Keratinocyte (primary cell): ENCODE results near the gene OR2V2. TPM values are rescaled to one million over a fixed set of nuclear protein-coding genes. Genes with fewer than 3 reads are reported as not detected.

ENCODE experiments used
- DNase-seq: peaks from one replicate; pipeline ENCODE4 v3.0.0-alpha.2; 2011; ENCODE audit warnings: low read depth, missing footprints, low spot score
- FAIRE-seq: peaks from 2 replicates; lab custom pipeline; 2011; peaks lifted over from hg19 to GRCh38; lab: Jason Lieb, UNC
- H2AFZ ChIP-seq: 2 replicates; pipeline ENCODE4 v1.6.0; 2012; ENCODE audit warnings: low read length, control low read depth, inconsistent platforms; ENCODE audit not compliant: control insufficient read depth
- H3K27ac ChIP-seq: 2 replicates; pipeline ENCODE4 v1.5.1; 2011; ENCODE audit warnings: low read length; ENCODE audit not compliant: control insufficient read depth, insufficient read depth
- H3K27me3 ChIP-seq: 3 replicates; pipeline ENCODE4 v1.6.0; 2011; ENCODE audit warnings: low read length; ENCODE audit not compliant: control insufficient read depth, insufficient read depth; ENCODE audit errors: extremely low read depth
- H3K36me3 ChIP-seq, 2 experiments: 2 replicates in 1 of 2; 3 replicates in 1 of 2; pipeline ENCODE4 v1.5.1; 2011; ENCODE audit warnings: low read length in 2 of 2, mild to moderate bottlenecking in 1 of 2; ENCODE audit not compliant: control insufficient read depth in 2 of 2, insufficient read depth in 2 of 2; ENCODE audit errors: extremely low read depth in 1 of 2
- H3K4me1 ChIP-seq: 3 replicates; pipeline ENCODE4 v1.5.1; 2011; ENCODE audit warnings: low read length; ENCODE audit not compliant: control insufficient read depth, insufficient read depth; ENCODE audit errors: extremely low read depth
- H3K4me2 ChIP-seq: 3 replicates; pipeline ENCODE4 v1.6.0; 2011; ENCODE audit warnings: low read depth, low read length; ENCODE audit not compliant: control insufficient read depth, insufficient read depth; ENCODE audit errors: extremely low read depth
- H3K4me3 ChIP-seq, 3 experiments: fragments of 200-600 bp in 1 of 3; sonication (generic) in 1 of 3; 2 replicates in 2 of 3; 3 replicates in 1 of 3; pipeline ENCODE4 v1.5.1; 2011 to 2016; ENCODE audit warnings: low read length in 3 of 3, mild to moderate bottlenecking in 3 of 3, control low read depth in 2 of 3, inconsistent platforms in 1 of 3, low read depth in 1 of 3, mixed read lengths in 1 of 3, mixed run types in 1 of 3, moderate library complexity in 1 of 3; ENCODE audit not compliant: control insufficient read depth in 2 of 3, insufficient read depth in 2 of 3; ENCODE audit errors: extremely low read depth in 1 of 3
- H3K79me2 ChIP-seq: 2 replicates; pipeline ENCODE4 v1.6.0; 2012; ENCODE audit warnings: low read length; ENCODE audit not compliant: control insufficient read depth, insufficient read depth
- H3K9ac ChIP-seq: 3 replicates; pipeline ENCODE4 v1.6.0; 2011; ENCODE audit warnings: low read length; ENCODE audit not compliant: control insufficient read depth, insufficient read depth; ENCODE audit errors: extremely low read depth
- H3K9me1 ChIP-seq: 3 replicates; pipeline ENCODE4 v1.6.0; 2011; ENCODE audit warnings: low read length; ENCODE audit not compliant: control insufficient read depth, insufficient read depth; ENCODE audit errors: extremely low read depth
- H3K9me3 ChIP-seq: 2 replicates; pipeline ENCODE4 v1.5.1; 2012; ENCODE audit warnings: low read depth, low read length; ENCODE audit not compliant: control insufficient read depth
- H4K20me1 ChIP-seq: 3 replicates; pipeline ENCODE4 v1.6.0; 2011; ENCODE audit warnings: low read length; ENCODE audit not compliant: control insufficient read depth, insufficient read depth; ENCODE audit errors: extremely low read depth
- CTCF ChIP-seq, 3 experiments: IDR thresholded peaks in 1 of 3; conservative IDR thresholded peaks in 1 of 3; optimal IDR thresholded peaks in 1 of 3; 2 replicates in 2 of 3; 3 replicates in 1 of 3; pipeline versions ENCODE3 to v1.5.1; 2011; ENCODE audit warnings: low read length in 3 of 3, mild to moderate bottlenecking in 3 of 3, moderate library complexity in 2 of 3, control low read depth in 1 of 3, inconsistent platforms in 1 of 3; ENCODE audit not compliant: insufficient read depth in 2 of 3; ENCODE audit errors: extremely low read depth in 1 of 3
- EZH2 ChIP-seq: IDR thresholded peaks from one replicate; pipeline ENCODE4 v1.6.1; 2012; ENCODE audit warnings: inconsistent platforms, mild to moderate bottlenecking, low read length, moderate library complexity
- dilution Hi-C: fragments of 300-500 bp; cut with MboI; formaldehyde crosslinking; loops from one replicate; pipeline ENCODE4 v1.7.0; 2020; ENCODE audit warnings: low sequenced_read_pairs; ENCODE audit not compliant: extremely low pct_ligation_motif_present
- polyA plus RNA-seq, 5 experiments: library from polyadenylated mRNA; depleted of rRNA in 3 of 5; stranded (reverse) in 3 of 5; stranded (forward) in 1 of 5; unstranded in 1 of 5; fragments of >200 nt; gene quantifications; 1 replicate in 1 of 5; 2 replicates in 3 of 5; 3 replicates in 1 of 5; pipeline versions ENCODE4 v1.2.1 to v1.2.3, GENCODE V29; 2011 to 2012; ENCODE audit warnings: missing spikeins in 2 of 5, low read depth in 1 of 5, low replicate concordance in 1 of 5

Gene OR2V2
- polyA plus RNA-seq, 1 donor (not counting 4 experiments of a cell fraction or from before 2014, with no cell fraction given), result not detected

GRCh38 chr5:181156758-181157157 lies 9.4 kb downstream of the OR2V2 start:
- no peaks in the 10 kb centered on the region for H3K9me3 ChIP-seq
- FAIRE-seq, result no peak
- H4K20me1 ChIP-seq, result no peaks in the 10 kb centered on the region

GRCh38 chr5:181158869-181159268 lies 11.5 kb downstream of the OR2V2 start:
- FAIRE-seq, result no peak
- no peaks in the 10 kb centered on the region for H4K20me1 ChIP-seq

More at GRCh38 chr5:181156758-181157157, 9.4 kb downstream of the OR2V2 start:
- Histone ChIP-seq H3K79me2 (no peaks in the 10 kb centered on the region), H3K27me3 (no peaks in the 10 kb centered on the region), H3K4me2 (no peak overlapping the region), H3K9ac (no peak overlapping the region), H2AFZ (no peak overlapping the region), H3K9me1 (no peaks in the 10 kb centered on the region), H3K4me1 (peaks cover 12% of the 10 kb centered on the region), H3K4me3 (no peak overlapping the region), H3K36me3 (no peaks in the 10 kb centered on the region), H3K27ac (no peak overlapping the region)
- dilution Hi-C loops, result no loop called here
- DNase-seq, result no peak
- TF ChIP-seq EZH2, result no peak
- no peak for TF ChIP-seq CTCF (optimal IDR thresholded peaks at IDR 0.05 in 1 of 3, IDR thresholded peaks at IDR 0.05 in 1 of 3, conservative IDR thresholded peaks at IDR 0.05 in 1 of 3; ENCODE audit: extremely low read depth in 1 of 3, insufficient read depth in 2 of 3, low read length in 3 of 3)

More at GRCh38 chr5:181158869-181159268, 11.5 kb downstream of the OR2V2 start:
- H3K9me3 ChIP-seq, result no peaks in the 10 kb centered on the region
- no peaks in the 10 kb centered on the region for H3K27me3 ChIP-seq
- no peak for DNase-seq
- H3K9me1 ChIP-seq, result no peaks in the 10 kb centered on the region
- dilution Hi-C loops, result no loop called here
- H3K36me3 ChIP-seq, result no peaks in the 10 kb centered on the region
- H3K79me2 ChIP-seq, result no peaks in the 10 kb centered on the region
- TF ChIP-seq CTCF (optimal IDR thresholded peaks at IDR 0.05 in 1 of 3, IDR thresholded peaks at IDR 0.05 in 1 of 3, conservative IDR thresholded peaks at IDR 0.05 in 1 of 3; ENCODE audit: extremely low read depth in 1 of 3, insufficient read depth in 2 of 3, low read length in 3 of 3) (no peak), EZH2 (no peak)
- no peak overlapping the region for H3K4me3 ChIP-seq
- H2AFZ ChIP-seq, result no peak overlapping the region
- peaks cover 12% of the 10 kb centered on the region for H3K4me1 ChIP-seq
- H3K27ac ChIP-seq, result no peak overlapping the region
- H3K9ac ChIP-seq, result no peak overlapping the region
- H3K4me2 ChIP-seq, result no peak overlapping the region
